Neuronal stem cell (in vitro differentiated cells): Measurements from ENCODE around the gene ADAMTS14.

ENCODE experiments used
- DNase-seq: peaks from one replicate; pipeline ENCODE4 v3.0.0-alpha.2; 2013; ENCODE audit warnings: low spot score
- H2AFZ ChIP-seq: one replicate; pipeline ENCODE4 v1.6.1; 2013; ENCODE audit warnings: mild to moderate bottlenecking, low read length, inconsistent platforms
- H2AK5ac ChIP-seq: 2 replicates; pipeline ENCODE4 v1.6.1; 2013; ENCODE audit warnings: low read depth, mild to moderate bottlenecking, inconsistent platforms, low read length, moderate library complexity, mixed read lengths
- H2BK120ac ChIP-seq: 2 replicates; pipeline ENCODE4 v1.6.1; 2013; ENCODE audit warnings: low read depth, mild to moderate bottlenecking, inconsistent platforms, low read length, moderate library complexity, mixed read lengths
- H2BK12ac ChIP-seq: one replicate; pipeline ENCODE4 v1.6.1; 2013; ENCODE audit warnings: low read length, inconsistent platforms
- H2BK15ac ChIP-seq: 2 replicates; pipeline ENCODE4 v1.6.1; 2013; ENCODE audit warnings: mild to moderate bottlenecking, low read length, inconsistent platforms, mixed read lengths
- H2BK5ac ChIP-seq: one replicate; pipeline ENCODE4 v1.6.1; 2013; ENCODE audit warnings: inconsistent platforms, mild to moderate bottlenecking, low read length, moderate library complexity
- H3K14ac ChIP-seq: one replicate; pipeline ENCODE4 v1.6.1; 2013; ENCODE audit warnings: low read length, inconsistent platforms
- H3K18ac ChIP-seq: 2 replicates; pipeline ENCODE4 v1.6.1; 2013; ENCODE audit warnings: low read length, inconsistent platforms
- H3K23ac ChIP-seq: 2 replicates; pipeline ENCODE4 v1.6.1; 2013; ENCODE audit warnings: low read depth, mild to moderate bottlenecking, mixed read lengths, low read length, inconsistent platforms; ENCODE audit not compliant: poor library complexity
- H3K27ac ChIP-seq: replicated peaks from 3 replicates; pipeline ENCODE4 v1.5.1; 2013; ENCODE audit warnings: low read length, inconsistent platforms
- H3K27me3 ChIP-seq, 3 experiments: 2 replicates each; pipeline ENCODE4 v1.6.1; 2013; ENCODE audit warnings: low read length in 3 of 3, mild to moderate bottlenecking in 2 of 3, inconsistent platforms in 1 of 3, low read depth in 1 of 3, mixed read lengths in 1 of 3, moderate library complexity in 1 of 3; ENCODE audit not compliant: control insufficient read depth in 3 of 3, insufficient read depth in 3 of 3
- H3K36me3 ChIP-seq, 2 donors: replicated peaks in 1 of 2; 2 replicates each; pipeline ENCODE4 v1.6.1; 2013; ENCODE audit warnings: low read length in 2 of 2; ENCODE audit not compliant: control insufficient read depth in 2 of 2, insufficient read depth in 2 of 2
- H3K4ac ChIP-seq: 2 replicates; pipeline ENCODE4 v1.6.1; 2013; ENCODE audit warnings: inconsistent platforms, mild to moderate bottlenecking, low read length, moderate library complexity
- H3K4me1 ChIP-seq, 2 donors: 1 replicate in 1 of 2; 2 replicates in 1 of 2; pipeline ENCODE4 v1.6.1; 2013; ENCODE audit warnings: low read length in 2 of 2, low read depth in 1 of 2; ENCODE audit not compliant: control insufficient read depth in 2 of 2, insufficient read depth in 1 of 2
- H3K4me2 ChIP-seq: one replicate; pipeline ENCODE4 v1.6.1; 2013; ENCODE audit warnings: mild to moderate bottlenecking, low read length, inconsistent platforms; ENCODE audit not compliant: insufficient read depth, poor library complexity, severe bottlenecking
- H3K4me3 ChIP-seq, 2 donors: 2 replicates each; pipeline ENCODE4 v1.5.1; 2013; ENCODE audit warnings: low read length in 2 of 2, mild to moderate bottlenecking in 2 of 2, inconsistent platforms in 1 of 2, moderate library complexity in 1 of 2
- H3K79me1 ChIP-seq: one replicate; pipeline ENCODE4 v1.6.1; 2013; ENCODE audit warnings: low read depth, mild to moderate bottlenecking, inconsistent platforms, low read length, moderate library complexity
- H3K9ac ChIP-seq: one replicate; pipeline ENCODE4 v1.6.1; 2013; ENCODE audit warnings: mild to moderate bottlenecking, low read depth, low read length, inconsistent platforms; ENCODE audit not compliant: poor library complexity
- H3K9me3 ChIP-seq, 2 donors: replicated peaks in 1 of 2; 2 replicates each; pipeline versions ENCODE3 to v1.6.1; 2013; ENCODE audit warnings: low read length in 2 of 2, mild to moderate bottlenecking in 2 of 2, inconsistent platforms in 1 of 2, low read depth in 1 of 2, mixed read lengths in 1 of 2, moderate library complexity in 1 of 2; ENCODE audit not compliant: control insufficient read depth in 2 of 2, insufficient read depth in 1 of 2
- H4K8ac ChIP-seq: one replicate; pipeline ENCODE4 v1.6.1; 2013; ENCODE audit warnings: low read depth, mild to moderate bottlenecking, inconsistent platforms, low read length, moderate library complexity
- H4K91ac ChIP-seq: one replicate; pipeline ENCODE4 v1.6.1; 2013; ENCODE audit warnings: low read length, low read depth, mild to moderate bottlenecking, inconsistent platforms; ENCODE audit not compliant: poor library complexity
- WGBS, 2 donors: extraction: QIAGEN DNeasy Blood & Tissue Kit; methylation state at CpG; one replicate each; pipeline ENCODE4 v1.1.7; 2013; ENCODE audit warnings: missing lambda C conversion rate in 2 of 2, mixed read lengths in 1 of 2; ENCODE audit not compliant: insufficient read length in 2 of 2, insufficient replicate concordance in 1 of 2; ENCODE audit errors: extremely low coverage in 2 of 2; 5-methylcytosine and 5-hydroxymethylcytosine counted together

Gene ADAMTS14

GRCh38 chr10:70771311-70772194 lies 99.2 kb downstream of the ADAMTS14 start:
- no peak overlapping the region for H2BK5ac ChIP-seq
- H3K36me3 ChIP-seq, result no peaks in the 10 kb centered on the region
- no peak overlapping the region for H3K9ac ChIP-seq
- H3K4ac ChIP-seq, result no peak overlapping the region
- no peak overlapping the region for H2BK120ac ChIP-seq
- no peak overlapping the region for H3K27ac ChIP-seq
- H2AFZ ChIP-seq, result no peak overlapping the region
- H3K4me3 ChIP-seq, result no peak overlapping the region
- H3K27me3 ChIP-seq, result peaks cover 0 to 4% (median 1%) of the 10 kb centered on the region in 3 experiments
- peak overlapping the region; percentile 87 for H3K14ac ChIP-seq
- no peak overlapping the region for H4K91ac ChIP-seq
- H3K79me1 ChIP-seq, result no peaks in the 10 kb centered on the region
- H3K23ac ChIP-seq, result peak overlapping the region; percentile 56
- no peak overlapping the region for H2BK12ac ChIP-seq
- no CpG with 5 or more reads among the region's 8 CpGs for WGBS, 2 donors
- no peak overlapping the region for H3K4me2 ChIP-seq
- no peak overlapping the region for H4K8ac ChIP-seq
- H2AK5ac ChIP-seq, result no peak overlapping the region
- no peaks in the 10 kb centered on the region for H3K9me3 ChIP-seq
- H3K4me1 ChIP-seq, result no peaks in the 10 kb centered on the region
- no peak overlapping the region for H3K18ac ChIP-seq
- no peak overlapping the region for H2BK15ac ChIP-seq
- no peak for DNase-seq

- Histone ChIP-seq H3K4me2 (no peak overlapping the region), H2BK5ac (no peak overlapping the region), H3K23ac (no peak overlapping the region), H2AFZ (no peak overlapping the region), H4K8ac (no peak overlapping the region), H3K9me3 (no peaks in the 10 kb centered on the region), H3K27me3 (peaks cover 0 to 5% (median 1%) of the 10 kb centered on the region in 3 experiments), H2AK5ac (no peak overlapping the region), H2BK120ac (no peak overlapping the region), H3K4me3 (no peak overlapping the region), H3K4me1 (no peaks in the 10 kb centered on the region), H4K91ac (no peak overlapping the region), H3K9ac (no peak overlapping the region), H2BK15ac (no peak overlapping the region), H2BK12ac (no peak overlapping the region), H3K36me3 (no peaks in the 10 kb centered on the region), H3K14ac (no peak overlapping the region), H3K79me1 (no peaks in the 10 kb centered on the region), H3K18ac (peak overlapping the region; percentile 40), H3K4ac (no peak overlapping the region), H3K27ac (no peak overlapping the region)
- DNase-seq, result no peak
- no CpG with 5 or more reads among the region's 4 CpGs for WGBS, 2 donors
These were observed 100.3 kb downstream of the ADAMTS14 start for GRCh38 chr10:70772627-70773026.

GRCh38 chr10:70773461-70773860 lies 101.2 kb downstream of the ADAMTS14 start:
- Histone ChIP-seq H3K79me1 (no peaks in the 10 kb centered on the region), H3K27ac (no peak overlapping the region), H3K36me3 (no peaks in the 10 kb centered on the region), H3K23ac (no peak overlapping the region), H2BK15ac (no peak overlapping the region), H3K4ac (no peak overlapping the region), H4K8ac (no peak overlapping the region), H3K27me3 (peaks cover 0 to 13% (median 1%) of the 10 kb centered on the region in 3 experiments), H3K4me2 (no peak overlapping the region), H3K9ac (no peak overlapping the region), H2BK5ac (no peak overlapping the region), H4K91ac (no peak overlapping the region), H3K4me3 (no peak overlapping the region), H2BK120ac (no peak overlapping the region), H3K14ac (no peak overlapping the region), H3K18ac (no peak overlapping the region), H2AFZ (no peak overlapping the region), H3K4me1 (peaks cover 0 to 4% of the 10 kb centered on the region in 2 donors), H2AK5ac (no peak overlapping the region), H2BK12ac (no peak overlapping the region), H3K9me3 (no peaks in the 10 kb centered on the region)
- no CpG with 5 or more reads among the region's 9 CpGs for whole genome bisulfite sequencing, 2 donors
- DNase-seq, result no peak

GRCh38 chr10:70773965-70774809 lies 101.9 kb downstream of the ADAMTS14 start:
- H2BK15ac ChIP-seq, result no peak overlapping the region
- no CpG with 5 or more reads among the region's 14 CpGs for WGBS, 2 donors
- no peak for DNase-seq

More at GRCh38 chr10:70773965-70774809, 101.9 kb downstream of the ADAMTS14 start:
- Histone ChIP-seq H3K27ac (no peak overlapping the region), H3K79me1 (no peaks in the 10 kb centered on the region), H2AK5ac (no peak overlapping the region), H4K8ac (no peak overlapping the region), H3K36me3 (no peaks in the 10 kb centered on the region), H3K4me3 (no peak overlapping the region), H2AFZ (no peak overlapping the region), H3K9me3 (no peaks in the 10 kb centered on the region), H4K91ac (no peak overlapping the region), H3K27me3 (peaks cover 0 to 16% (median 1%) of the 10 kb centered on the region in 3 experiments), H3K18ac (peak overlapping the region; percentile 25), H2BK5ac (no peak overlapping the region), H3K23ac (no peak overlapping the region), H3K4ac (no peak overlapping the region), H3K14ac (no peak overlapping the region), H3K4me1 (peaks cover 0 to 5% of the 10 kb centered on the region in 2 donors), H3K9ac (no peak overlapping the region), H3K4me2 (no peak overlapping the region), H2BK120ac (no peak overlapping the region), H2BK12ac (no peak overlapping the region)
